ENCODE data around the gene CDH23.

GRCh38 chr10:71573562-71574518, 177.1 kb downstream of the CDH23 start:
- TF ChIP-seq CTCF (conservative IDR thresholded peaks at IDR 0.05 in 1 of 2, IDR thresholded peaks at IDR 0.05 in 1 of 2; ENCODE audit: low read depth in 1 of 2, low read length in 2 of 2) (no peak), EZH2 (IDR thresholded peaks at IDR 0.05; ENCODE audit: low read length, missing control alignments) (no peak)

Data from fibroblast of lung (primary cell).